Prostate gland (tissue), 2 donors: ENCODE data around the gene BRS3.

Experiments used
- CTCF ChIP-seq, 4 experiments: fragments of 200-600 bp in 2 of 4; fragments of 450-650 bp in 2 of 4; sonication (generic) in 2 of 4; IDR thresholded peaks; 1 replicate in 3 of 4; 2 replicates in 1 of 4; pipeline ENCODE4 v1.5.1; 2016 to 2019; ENCODE audit warnings: antibody characterized with exemption in 4 of 4, mild to moderate bottlenecking in 2 of 4, moderate library complexity in 2 of 4
- POLR2AphosphoS5 ChIP-seq: sonication (generic); formaldehyde crosslinking; IDR thresholded peaks from one replicate; pipeline ENCODE4 v1.6.1; 2017; ENCODE audit warnings: antibody characterized with exemption

DNA sequence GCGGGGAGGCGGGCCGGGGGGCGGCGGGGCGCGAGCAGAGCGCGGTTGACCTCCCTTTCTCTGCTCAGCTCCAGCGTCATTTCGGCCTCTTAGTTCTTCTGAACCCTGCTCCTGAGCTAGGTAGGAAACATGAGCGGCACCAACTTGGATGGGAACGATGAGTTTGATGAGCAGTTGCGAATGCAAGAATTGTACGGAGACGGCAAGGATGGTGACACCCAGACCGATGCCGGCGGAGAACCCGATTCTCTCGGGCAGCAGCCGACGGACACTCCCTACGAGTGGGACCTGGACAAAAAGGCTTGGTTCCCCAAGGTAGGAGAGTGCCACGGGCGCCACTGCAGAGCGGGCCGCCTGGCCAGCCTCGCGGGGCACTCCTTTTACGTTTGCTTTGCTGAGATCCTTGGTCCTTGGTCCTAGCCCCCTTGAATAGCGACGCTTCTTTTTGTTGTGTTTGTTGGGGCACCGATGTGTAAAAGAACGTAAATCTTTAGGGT, 9.9 kb downstream of the BRS3 start, which contains the start of gene HTATSF1:
- no peak for TF ChIP-seq POLR2AphosphoS5
- no peak for TF ChIP-seq CTCF (IDR thresholded peaks at IDR 0.05)
